Activated CD4-positive, alpha-beta T cell treated with anti-CD3 and anti-CD28 coated beads, Interleukin-2, amount 10 ng/mL, durations not matched to agents 7 days and 5 days (primary cell): ENCODE data around the gene SLCO3A1. TPM values are rescaled to one million over a fixed set of nuclear protein-coding genes. Genes with fewer than 3 reads are reported as not detected.

ENCODE experiments used
- CTCF ChIA-PET: fragments of 350-600 bp; sonication (Branson Sonifier 250); formaldehyde crosslinking; loops from one replicate; lab custom pipeline; 2021; ENCODE audit warnings: antibody characterized with exemption; lab: Charles Lee
- POLR2A ChIA-PET: fragments of 350-600 bp; sonication (Branson Sonifier 250); formaldehyde crosslinking; loops from one replicate; lab custom pipeline; 2021; ENCODE audit warnings: antibody characterized with exemption; lab: Charles Lee
- DNase-seq: peaks from one replicate; pipeline ENCODE4 v3.0.0-alpha.2; 2020
- H3K27ac Mint-ChIP-seq: one replicate; pipeline ENCODE4 v1.8.0; 2021; ENCODE audit warnings: mild to moderate bottlenecking, moderate library complexity, mixed read lengths
- H3K27me3 Mint-ChIP-seq: one replicate; pipeline ENCODE4 v1.8.0; 2021; ENCODE audit warnings: mixed read lengths
- H3K36me3 Mint-ChIP-seq: one replicate; pipeline ENCODE4 v1.8.0; 2021; ENCODE audit warnings: low read depth, mixed read lengths
- H3K4me1 Mint-ChIP-seq: one replicate; pipeline ENCODE4 v1.8.0; 2021; ENCODE audit warnings: mixed read lengths
- H3K4me3 Mint-ChIP-seq: one replicate; pipeline ENCODE4 v1.8.0; 2021; ENCODE audit warnings: mild to moderate bottlenecking, moderate library complexity, mixed read lengths
- H3K9me3 Mint-ChIP-seq: one replicate; pipeline ENCODE4 v1.8.0; 2021; ENCODE audit warnings: mixed read lengths
- total RNA-seq, 2 experiments: library from RNA; stranded (reverse); gene quantifications; one replicate each; pipeline ENCODE4 v1.2.3, GENCODE V29; 2021

SLCO3A1 gene
- total RNA-seq, 2 experiments from 2014 or later: 41.8 to 46.8 TPM

- Mint-ChIP-seq H3K27ac (no peak overlapping the region), H3K9me3 (no peaks in the 10 kb centered on the region), H3K4me3 (no peak overlapping the region), H3K4me1 (peaks cover 5% of the 10 kb centered on the region), H3K27me3 (no peaks in the 10 kb centered on the region), H3K36me3 (no peaks in the 10 kb centered on the region)
- ChIA-PET CTCF (interaction anchor here (1.1 kb wide), 1 partner anchor 10 kb away, joined by 3 read pairs; no protein-coding TSS in a partner anchor), POLR2A (no interaction called here)
- DNase-seq: no peak
These were observed 179.8 kb downstream of the SLCO3A1 start for GRCh38 chr15:92033314-92033713.

- ChIA-PET POLR2A (no interaction called here), CTCF (no interaction called here)
- Mint-ChIP-seq H3K36me3 (no peaks in the 10 kb centered on the region), H3K27ac (no peak overlapping the region), H3K4me3 (no peak overlapping the region), H3K27me3 (no peaks in the 10 kb centered on the region), H3K9me3 (no peaks in the 10 kb centered on the region), H3K4me1 (peaks cover 5% of the 10 kb centered on the region)
- no peak for DNase-seq
These were observed 180.2 kb downstream of the SLCO3A1 start for GRCh38 chr15:92033723-92034122.

- Mint-ChIP-seq H3K27me3 (no peaks in the 10 kb centered on the region), H3K27ac (no peak overlapping the region), H3K9me3 (peaks cover 3% of the 10 kb centered on the region), H3K4me1 (peaks cover 5% of the 10 kb centered on the region), H3K36me3 (no peaks in the 10 kb centered on the region), H3K4me3 (no peak overlapping the region)
- no peak for DNase-seq
- ChIA-PET POLR2A (no interaction called here), CTCF (no interaction called here)
These were observed 180.7 kb downstream of the SLCO3A1 start for GRCh38 chr15:92034227-92034626.

- DNase-seq: no peak
- H3K9me3 Mint-ChIP-seq: peaks cover 6% of the 10 kb centered on the region
- H3K36me3 Mint-ChIP-seq: no peaks in the 10 kb centered on the region
- POLR2A ChIA-PET: no interaction called here
- CTCF ChIA-PET: interaction anchor here (0.7 kb wide), 1 partner anchor 45 kb away, joined by 4 read pairs; no protein-coding TSS in a partner anchor
- peaks cover 5% of the 10 kb centered on the region for H3K4me1 Mint-ChIP-seq
- H3K4me3 Mint-ChIP-seq: no peak overlapping the region
- no peak overlapping the region for H3K27ac Mint-ChIP-seq
- H3K27me3 Mint-ChIP-seq: no peaks in the 10 kb centered on the region
These were observed 182.0 kb downstream of the SLCO3A1 start for GRCh38 chr15:92035551-92035950.

- POLR2A ChIA-PET: no interaction called here
- Mint-ChIP-seq H3K36me3 (no peaks in the 10 kb centered on the region), H3K9me3 (peaks cover 6% of the 10 kb centered on the region), H3K27ac (no peak overlapping the region), H3K4me1 (peaks cover 5% of the 10 kb centered on the region), H3K27me3 (no peaks in the 10 kb centered on the region), H3K4me3 (no peak overlapping the region)
- CTCF ChIA-PET: interaction anchor here (0.7 kb wide), 1 partner anchor 44 kb away, joined by 4 read pairs; no protein-coding TSS in a partner anchor
- no peak for DNase-seq
These were observed 182.5 kb downstream of the SLCO3A1 start for GRCh38 chr15:92035961-92036360.

- ChIA-PET CTCF (no interaction called here), POLR2A (no interaction called here)
- no peak for DNase-seq
- Mint-ChIP-seq H3K36me3 (no peaks in the 10 kb centered on the region), H3K4me1 (peaks cover 2% of the 10 kb centered on the region), H3K9me3 (peaks cover 6% of the 10 kb centered on the region), H3K27me3 (no peaks in the 10 kb centered on the region), H3K4me3 (no peak overlapping the region), H3K27ac (no peak overlapping the region)
These were observed 184.0 kb downstream of the SLCO3A1 start for GRCh38 chr15:92037491-92037890.

GRCh38 chr15:92040350-92040749, 186.8 kb downstream of the SLCO3A1 start:
- POLR2A ChIA-PET: no interaction called here
- Mint-ChIP-seq H3K4me3 (no peak overlapping the region), H3K36me3 (no peaks in the 10 kb centered on the region), H3K27me3 (no peaks in the 10 kb centered on the region), H3K4me1 (peaks cover 12% of the 10 kb centered on the region), H3K27ac (no peak overlapping the region), H3K9me3 (peaks cover 6% of the 10 kb centered on the region)
- no peak for DNase-seq
- CTCF ChIA-PET: no interaction called here

- H3K27ac Mint-ChIP-seq: no peak overlapping the region
- H3K4me3 Mint-ChIP-seq: no peak overlapping the region
- H3K27me3 Mint-ChIP-seq: no peaks in the 10 kb centered on the region
- peaks cover 12% of the 10 kb centered on the region for H3K4me1 Mint-ChIP-seq
- no peak for DNase-seq
- ChIA-PET CTCF (no interaction called here), POLR2A (no interaction called here)
- no peaks in the 10 kb centered on the region for H3K36me3 Mint-ChIP-seq
- H3K9me3 Mint-ChIP-seq: peaks cover 6% of the 10 kb centered on the region
These were observed 187.9 kb downstream of the SLCO3A1 start for GRCh38 chr15:92041371-92041770.

- Mint-ChIP-seq H3K27ac (no peak overlapping the region), H3K36me3 (no peaks in the 10 kb centered on the region), H3K4me1 (peaks cover 12% of the 10 kb centered on the region), H3K27me3 (no peaks in the 10 kb centered on the region), H3K9me3 (peaks cover 6% of the 10 kb centered on the region), H3K4me3 (no peak overlapping the region)
- no peak for DNase-seq
- ChIA-PET POLR2A (no interaction called here), CTCF (no interaction called here)
These were observed 189.8 kb downstream of the SLCO3A1 start for GRCh38 chr15:92043283-92043682.

- H3K36me3 Mint-ChIP-seq: no peaks in the 10 kb centered on the region
- peaks cover 12% of the 10 kb centered on the region for H3K4me1 Mint-ChIP-seq
- no peak overlapping the region for H3K27ac Mint-ChIP-seq
- DNase-seq: no peak
- no peak overlapping the region for H3K4me3 Mint-ChIP-seq
- no peaks in the 10 kb centered on the region for H3K27me3 Mint-ChIP-seq
- CTCF ChIA-PET: no interaction called here
- peaks cover 3% of the 10 kb centered on the region for H3K9me3 Mint-ChIP-seq
- POLR2A ChIA-PET: no interaction called here
These were observed 190.8 kb downstream of the SLCO3A1 start for GRCh38 chr15:92044203-92044909.

- H3K27ac Mint-ChIP-seq: no peak overlapping the region
- no peaks in the 10 kb centered on the region for H3K36me3 Mint-ChIP-seq
- H3K9me3 Mint-ChIP-seq: no peaks in the 10 kb centered on the region
- peaks cover 12% of the 10 kb centered on the region for H3K4me1 Mint-ChIP-seq
- no peak overlapping the region for H3K4me3 Mint-ChIP-seq
- ChIA-PET POLR2A (no interaction called here), CTCF (interaction anchor here (0.6 kb wide), 1 partner anchor 731 kb away, joined by 5 read pairs; no protein-coding TSS in a partner anchor)
- no peaks in the 10 kb centered on the region for H3K27me3 Mint-ChIP-seq
- no peak for DNase-seq
These were observed 194.4 kb downstream of the SLCO3A1 start for GRCh38 chr15:92047900-92048299.

- ChIA-PET POLR2A (no interaction called here), CTCF (no interaction called here)
- no peaks in the 10 kb centered on the region for H3K27me3 Mint-ChIP-seq
- peaks cover 10% of the 10 kb centered on the region for H3K4me1 Mint-ChIP-seq
- H3K36me3 Mint-ChIP-seq: no peaks in the 10 kb centered on the region
- DNase-seq: no peak
- no peaks in the 10 kb centered on the region for H3K9me3 Mint-ChIP-seq
- H3K27ac Mint-ChIP-seq: no peak overlapping the region
- H3K4me3 Mint-ChIP-seq: no peak overlapping the region
These were observed 195.2 kb downstream of the SLCO3A1 start for GRCh38 chr15:92048739-92049138.

- peaks cover 3% of the 10 kb centered on the region for H3K4me1 Mint-ChIP-seq
- POLR2A ChIA-PET: no interaction called here
- H3K27ac Mint-ChIP-seq: no peak overlapping the region
- CTCF ChIA-PET: no interaction called here
- no peak for DNase-seq
- no peak overlapping the region for H3K4me3 Mint-ChIP-seq
- H3K27me3 Mint-ChIP-seq: no peaks in the 10 kb centered on the region
- H3K36me3 Mint-ChIP-seq: no peaks in the 10 kb centered on the region
- no peaks in the 10 kb centered on the region for H3K9me3 Mint-ChIP-seq
These were observed 195.9 kb downstream of the SLCO3A1 start for GRCh38 chr15:92049290-92049989.
